NCI-H748 (cell line): ENCODE data around the gene FAP.

Experiments
- DNase-seq: peaks from one replicate; lab custom pipeline; 2025; ENCODE audit not compliant: unreplicated experiment; lab: John Stamatoyannopoulos, UW

The FAP gene

DNA sequence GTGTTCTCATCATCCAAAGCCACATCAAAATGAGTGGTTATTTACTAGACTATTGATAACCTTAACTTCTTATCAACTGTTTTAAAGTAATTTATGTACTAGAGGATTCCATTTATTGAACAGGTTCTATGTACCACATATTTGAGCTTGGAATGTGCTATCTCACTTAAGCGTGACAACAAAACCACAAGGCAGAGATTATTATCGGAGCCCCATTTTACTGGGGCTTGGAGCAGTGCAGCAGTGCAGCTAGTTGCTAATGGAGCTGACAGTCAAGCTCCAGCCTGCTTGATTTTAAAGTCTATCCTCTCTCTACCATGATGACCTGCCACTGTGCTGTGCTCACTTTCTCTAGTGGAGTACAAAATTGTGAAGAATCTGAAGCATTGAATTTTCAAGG, 115.8 kb downstream of the FAP start:
- no peak for DNase-seq

DNA sequence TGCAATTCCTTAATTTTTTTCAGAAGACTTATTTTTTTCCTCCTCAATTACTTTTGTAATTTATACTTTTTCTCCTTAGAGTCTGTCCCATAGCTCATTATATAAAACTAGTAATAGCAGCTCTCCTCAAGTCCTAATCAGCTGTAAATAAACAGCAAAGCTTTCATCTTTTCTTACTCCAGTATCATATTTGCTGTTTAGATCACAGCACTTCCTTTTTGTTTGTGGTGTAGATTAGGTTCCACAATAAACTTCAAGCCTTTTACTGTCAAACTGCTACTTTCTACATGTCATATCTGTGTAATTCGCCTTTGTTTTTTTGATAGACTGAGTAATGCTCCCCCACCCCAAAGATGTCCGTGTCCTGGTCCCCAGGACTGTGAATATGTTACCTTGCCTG, 116.7 kb downstream of the FAP start:
- DNase-seq = no peak

DNA sequence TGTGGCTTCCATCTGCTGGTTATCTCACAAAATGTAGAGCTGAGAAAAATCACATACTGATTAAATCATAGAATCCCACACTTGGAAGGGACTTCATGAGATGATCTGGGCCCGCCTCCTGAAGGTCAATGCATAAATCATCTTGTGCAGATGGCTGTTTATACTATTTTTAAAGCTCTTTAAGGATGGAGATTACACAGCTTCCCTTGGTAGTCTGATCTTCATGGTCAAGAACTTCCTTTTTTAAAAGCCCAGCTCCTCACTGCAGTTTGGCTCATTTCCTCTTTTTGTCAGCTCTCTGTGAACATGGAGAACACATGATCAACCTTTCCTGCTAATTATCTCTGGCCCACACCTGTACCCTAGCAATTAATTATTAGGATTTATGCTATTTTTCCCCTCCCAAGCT, 117.1 kb downstream of the FAP start:
- no peak for DNase-seq

DNA sequence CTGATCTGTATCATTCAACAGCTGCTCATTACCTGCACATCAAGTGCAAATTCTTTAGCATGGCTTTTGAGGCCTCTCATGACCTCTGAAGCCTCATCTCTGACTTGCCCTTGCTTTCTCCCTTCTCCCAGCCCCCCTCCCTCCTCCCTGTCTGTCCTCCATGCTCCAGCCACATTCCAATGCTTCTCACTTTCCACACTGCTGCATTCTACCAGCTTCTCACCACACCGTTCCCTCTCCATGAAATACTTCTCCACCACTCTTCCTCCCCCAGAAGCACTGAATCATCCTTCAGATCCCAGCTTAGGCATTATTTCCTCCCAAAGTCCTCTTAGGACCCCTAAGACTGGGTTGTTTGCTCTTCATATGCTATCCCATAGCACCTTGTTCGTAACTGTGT, 118.1 kb downstream of the FAP start:
- no peak for DNase-seq

DNA sequence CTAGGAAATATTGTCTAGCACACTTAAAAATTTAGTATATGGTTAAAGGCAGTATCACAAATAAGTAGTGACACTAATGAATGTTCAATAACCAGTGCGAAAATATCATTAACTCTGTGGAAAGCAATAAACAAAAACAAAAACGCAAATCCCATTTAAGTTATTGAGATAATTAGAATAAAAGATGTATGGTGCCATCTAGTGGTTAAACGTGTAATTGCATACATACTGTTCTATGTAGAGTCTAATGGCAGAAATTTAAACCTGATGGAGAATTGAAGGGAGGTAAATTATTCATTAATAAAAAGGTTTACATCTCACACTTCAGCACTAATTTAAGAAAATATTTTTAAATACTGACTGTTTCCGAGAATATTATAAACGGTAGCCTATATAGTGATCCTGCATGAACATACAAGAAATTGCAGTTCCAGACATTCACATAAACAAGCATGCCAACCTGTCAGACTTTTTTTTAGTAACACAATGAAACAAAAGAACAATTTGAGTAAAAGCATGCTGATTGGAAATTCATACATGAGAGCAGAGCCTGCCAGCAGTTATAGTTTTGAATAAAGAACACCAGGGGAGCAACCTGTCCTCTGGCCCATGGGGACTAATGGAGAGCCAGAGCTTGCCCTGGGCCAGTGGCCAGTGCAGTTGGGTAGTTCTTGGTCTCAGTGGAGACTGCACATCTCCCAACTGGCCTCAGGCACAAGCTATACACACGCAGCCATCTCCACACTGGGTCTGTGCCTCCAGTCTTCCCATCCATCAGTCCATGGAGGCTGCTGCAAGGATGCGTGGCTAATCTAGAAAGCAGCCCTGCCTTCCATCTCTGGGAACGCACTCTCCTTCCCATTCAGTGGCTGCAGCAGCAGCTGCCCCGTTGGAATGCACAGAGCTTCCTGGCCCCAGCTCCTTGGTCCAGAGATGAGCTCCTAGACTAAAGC, 119.2 kb downstream of the FAP start:
- peak; percentile 59 for DNase-seq
